ENCODE results near the gene FRMD4A.

The FRMD4A gene

DNA sequence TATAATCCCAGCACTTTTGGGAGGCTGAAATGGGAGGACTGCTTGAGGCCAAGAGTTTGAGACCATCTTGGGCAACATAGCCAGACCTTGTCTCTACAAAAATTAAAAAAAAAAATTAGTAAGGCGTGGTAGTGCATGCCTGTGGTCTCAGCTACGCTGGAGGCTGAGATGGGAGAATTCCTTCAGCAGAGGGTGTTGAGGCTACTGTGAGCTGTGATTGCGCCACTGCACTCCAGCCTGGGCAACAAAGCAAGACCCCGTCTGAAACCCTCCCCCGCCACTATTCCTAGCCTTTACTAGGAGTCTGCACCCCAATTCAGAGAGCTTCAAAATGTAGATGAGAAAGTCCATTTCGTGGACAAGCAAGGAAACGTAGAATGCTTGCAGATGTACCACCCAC, 648.8 kb downstream of the FRMD4A start:
- no peak for DNase-seq

DNA sequence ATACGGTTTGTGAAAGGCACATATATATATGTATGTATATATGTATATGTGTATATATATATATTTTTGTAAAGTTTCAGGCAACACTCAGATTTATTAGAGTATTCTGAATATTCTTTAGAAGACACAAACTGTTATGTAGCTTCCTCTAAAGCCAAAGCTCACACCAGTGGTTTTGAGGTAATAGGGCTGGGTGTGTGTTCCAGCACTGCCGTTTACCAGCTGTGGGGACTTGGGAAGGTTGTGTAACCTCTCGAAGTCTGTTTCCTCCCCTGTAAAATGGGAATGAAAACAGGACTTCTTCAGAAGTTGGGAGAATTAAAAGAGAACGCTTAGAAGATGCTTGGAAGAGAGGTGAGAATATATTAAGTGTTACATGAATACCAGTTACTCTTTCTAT, 649.2 kb downstream of the FRMD4A start:
- DNase-seq, result no peak

- DNase-seq, result no peak
Measured at GRCh38 chr10:13681095-13681494, 649.6 kb downstream of the FRMD4A start.

GRCh38 chr10:13678101-13678843, 652.5 kb downstream of the FRMD4A start:
- DNase-seq, result no peak

DNA sequence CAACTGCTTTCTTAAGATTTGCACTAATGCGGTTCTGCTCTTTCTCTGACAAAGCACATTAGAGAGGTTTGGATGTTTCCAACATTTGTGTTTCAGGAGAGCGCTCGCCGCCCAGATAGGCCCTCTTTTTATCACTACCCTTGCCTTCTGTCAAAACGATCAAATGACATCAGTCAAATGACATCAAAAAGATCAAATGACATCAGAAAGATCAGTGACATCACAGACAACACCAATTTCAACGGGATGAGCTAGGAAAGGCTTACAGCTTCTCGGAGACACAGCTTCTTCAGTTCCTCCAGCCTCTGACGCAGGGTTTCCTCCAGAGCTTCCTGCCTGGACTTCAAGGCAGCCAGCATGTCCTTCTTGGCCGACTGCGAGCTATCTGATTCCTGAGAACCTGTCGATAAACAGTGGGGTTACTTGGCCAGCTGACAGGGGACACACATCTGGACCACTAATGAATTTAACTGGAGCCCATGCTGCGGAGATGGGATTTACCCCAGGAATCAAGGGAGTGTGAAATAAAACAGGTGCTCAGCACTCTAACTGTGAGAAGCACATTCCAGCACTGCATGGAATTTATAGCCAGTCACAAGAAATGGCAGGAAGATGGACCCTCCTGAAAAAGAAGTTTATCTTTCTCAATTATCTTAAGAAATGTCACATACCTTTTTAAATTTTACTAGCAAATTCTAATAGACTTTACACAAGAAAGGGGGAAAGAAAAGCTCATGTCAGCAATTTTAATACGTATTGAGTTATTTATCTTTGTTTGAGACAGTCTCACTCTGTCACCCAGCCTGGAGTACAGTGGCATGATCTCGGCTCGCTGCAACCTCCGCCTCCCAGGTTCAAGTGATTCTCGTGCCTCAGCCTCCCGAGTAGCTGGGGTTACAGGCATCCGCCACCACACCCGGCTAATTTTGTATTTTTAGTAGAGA, 655.8 kb downstream of the FRMD4A start:
- DNase-seq, result no peak

GRCh38 chr10:13673156-13673555, 657.6 kb downstream of the FRMD4A start:
- DNase-seq, result no peak

DNA sequence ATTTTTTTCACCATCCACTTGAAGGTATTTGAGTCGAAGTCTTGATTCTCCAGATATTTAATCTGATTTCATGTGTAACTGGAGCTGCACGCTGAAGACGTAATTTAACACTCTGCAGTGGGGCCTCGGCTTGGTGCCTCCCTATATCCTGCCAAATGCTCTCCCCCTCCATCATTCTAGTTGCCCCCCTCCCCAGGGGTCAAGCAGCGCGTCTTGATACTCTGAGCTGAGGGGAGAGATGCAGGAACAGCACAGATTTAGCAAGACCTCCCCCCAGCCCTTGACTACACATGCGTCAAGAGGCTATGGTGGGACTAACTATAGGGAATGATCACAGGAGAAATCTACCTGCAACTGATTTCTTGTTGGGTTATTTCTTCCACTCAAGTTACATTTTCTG, 658.2 kb downstream of the FRMD4A start:
- no peak for DNase-seq

- no peak for DNase-seq
Measured at GRCh38 chr10:13671904-13672303, 658.8 kb downstream of the FRMD4A start.

GRCh38 chr10:13670311-13670710, 660.4 kb downstream of the FRMD4A start:
- DNase-seq, result no peak

- no peak for DNase-seq
Measured at GRCh38 chr10:13669901-13670300, 660.8 kb downstream of the FRMD4A start.

DNA sequence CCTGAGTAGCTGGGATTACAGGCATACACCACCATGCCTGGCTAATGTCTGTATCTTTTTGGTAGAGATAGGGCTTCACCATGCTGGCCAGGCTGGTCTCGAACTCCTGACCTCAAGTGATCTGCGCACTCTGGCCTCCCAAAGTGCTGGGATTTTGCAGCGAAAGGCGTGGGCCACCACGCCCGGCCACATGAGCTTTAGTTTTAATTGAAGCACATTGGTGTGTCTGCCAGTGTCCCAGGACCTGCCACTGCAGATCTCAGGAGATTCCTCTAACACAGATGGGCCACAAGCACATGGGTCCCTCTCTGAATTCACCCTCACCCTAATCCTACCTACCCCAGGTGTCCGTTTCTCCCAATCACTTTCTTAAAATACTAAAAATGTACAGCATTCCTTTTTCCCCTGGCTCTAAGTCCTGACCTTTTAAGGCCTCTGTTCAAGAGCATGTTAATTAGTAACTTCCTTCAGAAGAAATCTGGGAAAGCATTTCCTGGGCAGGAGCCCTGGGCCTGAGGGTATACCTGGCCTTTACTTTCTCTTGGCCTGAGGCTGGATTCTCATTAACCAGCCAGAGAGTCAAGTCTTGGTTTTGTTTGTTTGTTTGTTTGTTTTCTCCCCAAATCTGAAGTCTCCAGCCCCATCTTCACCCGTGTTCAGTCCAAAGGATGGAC, 661.4 kb downstream of the FRMD4A start:
- no peak for DNase-seq

GRCh38 chr10:13668126-13668525, 662.6 kb downstream of the FRMD4A start:
- DNase-seq, result no peak

DNA sequence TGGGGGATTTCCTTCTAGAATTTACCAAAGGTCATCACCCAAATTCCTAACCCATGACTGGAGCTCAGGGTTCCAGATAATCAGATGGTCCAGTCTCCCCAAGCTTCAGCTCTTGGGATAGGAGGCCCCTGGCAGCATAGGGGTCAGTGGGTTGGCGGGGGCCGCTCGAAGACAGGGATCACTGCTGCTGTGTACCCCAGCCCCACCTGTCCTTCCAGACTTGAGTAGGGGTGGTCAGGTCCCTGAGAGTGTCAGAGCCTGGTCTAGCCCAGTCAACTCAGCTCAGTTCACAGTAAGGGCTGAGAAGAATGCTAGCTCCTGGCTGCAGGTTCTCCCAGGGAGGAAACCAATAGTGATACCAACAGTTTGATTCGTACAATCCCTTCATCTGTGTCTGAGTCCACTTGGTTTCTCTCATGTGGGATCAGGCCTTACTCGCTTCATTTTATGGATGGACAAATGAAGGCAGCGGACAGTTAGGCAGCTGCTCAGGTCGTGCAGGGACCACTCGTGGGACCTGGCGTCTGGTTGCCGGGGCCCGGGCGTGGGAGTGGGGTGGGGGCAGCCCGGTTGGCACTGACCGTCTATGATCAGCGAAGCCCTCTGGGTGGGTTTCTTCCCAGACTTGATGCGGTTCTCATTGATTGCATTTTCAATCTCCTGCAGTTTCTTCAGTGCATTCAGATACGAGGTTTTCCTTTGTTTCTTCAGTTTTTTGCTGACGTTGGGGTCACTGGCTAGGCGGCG, 665.0 kb downstream of the FRMD4A start:
- no peak for DNase-seq

GRCh38 chr10:13661256-13661655, 669.5 kb downstream of the FRMD4A start:
- DNase-seq, result no peak

- DNase-seq, result no peak
Measured at GRCh38 chr10:13660551-13660920, 670.2 kb downstream of the FRMD4A start.

GRCh38 chr10:13659887-13660550, 670.7 kb downstream of the FRMD4A start:
- DNase-seq, result peak; percentile 72

DNA sequence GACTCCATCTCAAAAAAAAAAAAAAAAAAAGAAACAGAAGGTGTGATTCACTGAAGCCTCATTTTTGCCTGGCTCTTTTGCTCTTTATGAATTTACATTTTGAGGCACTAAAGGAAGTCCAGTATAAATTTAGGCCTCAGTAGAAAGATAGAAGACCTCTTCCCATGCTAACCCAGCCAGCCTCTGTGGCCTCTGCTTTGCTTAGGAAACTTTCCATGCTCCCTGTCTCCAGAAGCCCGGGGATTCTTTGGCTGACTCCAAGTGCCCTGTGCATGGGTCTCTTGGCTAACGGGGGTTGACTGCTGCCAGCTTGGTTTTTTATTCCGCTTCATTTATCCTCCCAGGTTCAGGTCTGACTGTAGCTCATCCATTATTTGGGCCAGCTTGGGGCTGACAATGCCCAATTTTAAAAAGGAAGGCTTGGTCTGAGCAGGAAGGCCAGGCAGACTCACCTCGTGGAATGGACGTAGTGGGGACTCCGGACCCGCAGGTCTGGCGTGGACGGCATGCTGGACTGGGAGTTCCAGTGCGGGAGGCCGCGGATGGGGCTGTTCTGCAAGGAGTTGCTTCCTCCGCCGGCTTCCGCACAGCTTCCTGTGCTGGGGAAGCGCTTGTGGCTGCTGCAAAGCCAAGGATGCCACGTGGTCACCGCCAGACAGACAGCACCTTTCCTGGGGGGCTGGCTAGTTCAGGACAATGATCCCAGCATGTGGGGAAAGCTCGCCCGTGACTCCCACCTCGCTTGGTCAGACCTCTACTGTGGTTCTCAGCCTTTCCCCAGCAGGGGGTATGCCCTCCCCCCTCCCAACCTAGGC, 671.6 kb downstream of the FRMD4A start:
- DNase-seq, result no peak

DNA sequence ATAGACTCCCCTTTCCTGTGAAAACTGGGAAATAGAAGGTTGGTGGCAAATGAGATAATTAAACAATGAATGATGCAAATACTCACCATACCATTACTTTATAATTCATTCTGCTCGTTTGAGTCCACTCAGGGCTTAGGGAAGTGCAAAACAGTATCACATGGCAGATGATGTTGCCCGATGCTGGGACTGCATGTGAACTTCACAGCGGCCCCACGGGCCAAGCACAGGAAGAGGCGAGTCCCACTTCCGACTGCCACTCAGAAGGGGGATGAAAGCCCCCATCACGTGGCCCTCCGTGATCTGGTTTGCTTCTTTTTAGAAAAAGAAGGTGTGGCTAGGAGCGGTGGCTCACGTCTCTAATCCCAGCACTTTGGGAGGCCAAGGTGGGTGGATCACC, 672.5 kb downstream of the FRMD4A start:
- no peak for DNase-seq

- no peak for DNase-seq
Measured at GRCh38 chr10:13657101-13657680, 673.5 kb downstream of the FRMD4A start.

GRCh38 chr10:13656337-13657100, 674.2 kb downstream of the FRMD4A start:
- no peak for DNase-seq
